WI38 (cell line): ENCODE results near the gene RETREG1.

Experiments
- H3K4me3 ChIP-seq: 2 replicates; pipeline ENCODE4 v1.5.1; 2011; ENCODE audit warnings: low read depth, mild to moderate bottlenecking, control low read depth, low read length
- CTCF ChIP-seq: IDR thresholded peaks from 2 replicates; pipeline ENCODE4 v1.5.1; 2012; ENCODE audit warnings: low read depth, mild to moderate bottlenecking, control low read depth, low read length

RETREG1 gene

DNA sequence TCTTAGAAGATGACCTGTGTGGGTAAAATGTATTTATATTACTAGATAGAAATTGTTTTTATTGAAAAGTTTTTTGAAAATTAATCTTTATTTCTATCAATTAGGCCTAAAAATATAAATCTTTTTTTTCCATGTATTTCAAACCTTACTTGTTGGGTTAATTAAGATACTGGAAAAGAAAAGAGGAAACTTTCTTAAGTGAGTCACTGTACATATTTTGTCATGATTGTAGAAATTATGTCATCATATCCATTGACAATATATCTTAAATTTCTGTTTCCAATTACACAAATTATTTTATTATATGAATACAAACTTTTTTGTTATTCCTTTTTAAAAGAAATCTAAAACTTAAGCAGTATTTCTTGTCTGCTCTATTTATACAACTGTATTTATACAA lies 53.1 kb downstream of the RETREG1 start:
- TF ChIP-seq CTCF = no peak
- H3K4me3 ChIP-seq = no peak overlapping the region

GRCh38 chr5:16561660-16562059 lies 55.1 kb downstream of the RETREG1 start:
- TF ChIP-seq CTCF = no peak
- no peak overlapping the region for H3K4me3 ChIP-seq

GRCh38 chr5:16559702-16560101 lies 57.1 kb downstream of the RETREG1 start:
- H3K4me3 ChIP-seq = no peak overlapping the region
- no peak for TF ChIP-seq CTCF

DNA sequence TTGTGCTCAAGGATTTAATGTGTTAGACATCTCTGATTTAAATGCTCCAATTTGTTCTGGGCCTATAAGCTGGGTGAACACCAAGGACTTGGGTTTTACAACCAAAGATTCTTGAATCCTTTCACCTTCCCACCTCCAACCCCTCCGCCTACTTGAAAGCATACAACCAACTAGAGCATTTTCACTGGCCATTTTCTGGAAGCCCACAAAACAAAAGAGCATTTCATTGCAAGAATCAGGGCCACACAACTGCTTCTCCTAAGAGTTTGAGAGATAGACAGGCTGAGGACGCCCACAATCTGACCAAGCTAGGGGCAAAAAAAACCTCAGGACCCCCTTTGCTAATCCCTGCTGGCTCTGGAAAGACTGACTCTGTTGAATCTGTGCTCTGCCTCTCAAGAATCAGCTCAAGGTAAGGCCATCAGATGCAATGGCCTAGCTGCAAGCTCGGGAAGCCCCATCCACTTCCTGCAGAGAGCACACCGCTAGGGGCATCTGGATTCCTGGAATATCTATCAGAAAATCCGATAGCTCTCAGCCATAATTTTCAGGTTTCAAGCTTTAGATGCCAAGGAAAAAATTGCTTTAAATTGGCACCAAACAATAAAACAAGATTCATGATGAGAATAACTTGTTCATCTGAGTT lies 57.7 kb downstream of the RETREG1 start:
- no peak overlapping the region for H3K4me3 ChIP-seq
- no peak for TF ChIP-seq CTCF

DNA sequence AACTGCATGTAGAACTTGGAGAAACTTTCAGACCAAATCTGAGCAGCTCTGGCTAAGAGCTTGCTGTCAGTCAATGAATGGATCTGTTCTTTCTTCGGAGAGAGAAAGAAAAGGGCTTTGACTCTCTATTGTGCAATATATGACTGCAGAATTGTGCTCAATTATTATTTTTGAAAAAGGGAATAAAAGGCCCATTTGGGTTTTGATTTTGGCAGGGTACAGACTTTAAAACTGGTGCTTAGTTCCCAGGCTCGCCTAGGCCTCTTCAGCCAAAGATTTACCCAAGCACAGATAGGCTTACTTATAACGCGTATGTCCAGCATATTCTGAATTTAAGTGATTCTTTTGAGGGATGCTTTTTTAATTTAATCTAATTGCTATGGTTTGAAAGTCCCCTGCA lies 59.3 kb downstream of the RETREG1 start:
- H3K4me3 ChIP-seq = no peak overlapping the region

GRCh38 chr5:16554110-16554509 lies 62.7 kb downstream of the RETREG1 start:
- H3K4me3 ChIP-seq = no peak overlapping the region
- no peak for TF ChIP-seq CTCF

More for the DNA sequence above, 59.3 kb downstream of the RETREG1 start:
- no peak for TF ChIP-seq CTCF

DNA sequence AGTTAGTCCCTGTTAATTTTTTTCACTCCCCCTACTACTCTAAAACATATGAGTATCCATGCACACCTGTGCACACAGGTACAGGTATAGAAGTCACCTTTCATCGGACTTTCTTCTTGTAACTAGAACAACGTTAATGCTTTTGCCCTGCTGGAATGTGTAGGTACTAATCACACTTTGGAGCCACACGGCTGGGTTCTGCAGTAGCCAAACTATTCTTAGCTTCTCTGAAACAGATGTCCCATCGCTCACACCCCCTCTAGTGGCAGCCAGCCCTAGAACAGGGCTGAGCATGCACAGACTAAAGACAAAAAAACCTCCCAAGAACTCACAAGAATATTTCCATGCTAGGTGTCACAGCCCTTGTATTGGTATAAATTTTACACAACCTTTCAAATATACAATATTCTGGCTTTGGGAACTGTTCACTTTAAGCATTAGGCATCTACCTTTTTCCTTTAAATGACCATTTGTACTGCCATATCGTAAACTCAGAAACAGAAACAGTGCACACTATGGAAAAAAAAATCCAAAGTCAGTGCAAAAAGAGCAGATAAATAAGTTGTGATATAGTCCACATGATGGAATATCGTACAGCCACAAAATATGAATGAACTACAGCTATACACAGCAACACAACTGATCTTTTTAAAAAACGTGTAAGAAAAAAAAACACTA lies 64.0 kb downstream of the RETREG1 start:
- TF ChIP-seq CTCF = peak; percentile 96

More for the DNA sequence above, 64.0 kb downstream of the RETREG1 start:
- no peak overlapping the region for H3K4me3 ChIP-seq
